ENCODE measurements around the gene MKKS. TPM values are rescaled to one million over a fixed set of nuclear protein-coding genes. Genes with fewer than 3 reads are reported as not detected.
"Not testable (repeated sequence)": the region's sequence is repeated elsewhere in the genome, so short reads cannot be mapped to it uniquely, and the experiment has no call there.

The MKKS gene
- total RNA-seq, 4 donors from 2014 or later = 4.7 to 15.4 (median 12.9) TPM

GRCh38 chr20:10402938-10403608 is 30.9 kb downstream of the MKKS start:
- Histone ChIP-seq H3K4me1 (no peaks in the 10 kb centered on the region), H3K9me3 (no peaks in the 10 kb centered on the region), H3K36me3 (peaks cover 0 to 43% (median 4%) of the 10 kb centered on the region in 3 donors), H3K27ac (no peak overlapping the region), H3K4me3 (no peak overlapping the region), H3K27me3 (no peaks in the 10 kb centered on the region)
- intact Hi-C loops (cut with DNase I) = no loop called here
- 84 to 96% methylated on average over 3 of the region's 3 CpGs for WGBS, 2 donors
- no peak for DNase-seq
- TF ChIP-seq, protein P1, sequence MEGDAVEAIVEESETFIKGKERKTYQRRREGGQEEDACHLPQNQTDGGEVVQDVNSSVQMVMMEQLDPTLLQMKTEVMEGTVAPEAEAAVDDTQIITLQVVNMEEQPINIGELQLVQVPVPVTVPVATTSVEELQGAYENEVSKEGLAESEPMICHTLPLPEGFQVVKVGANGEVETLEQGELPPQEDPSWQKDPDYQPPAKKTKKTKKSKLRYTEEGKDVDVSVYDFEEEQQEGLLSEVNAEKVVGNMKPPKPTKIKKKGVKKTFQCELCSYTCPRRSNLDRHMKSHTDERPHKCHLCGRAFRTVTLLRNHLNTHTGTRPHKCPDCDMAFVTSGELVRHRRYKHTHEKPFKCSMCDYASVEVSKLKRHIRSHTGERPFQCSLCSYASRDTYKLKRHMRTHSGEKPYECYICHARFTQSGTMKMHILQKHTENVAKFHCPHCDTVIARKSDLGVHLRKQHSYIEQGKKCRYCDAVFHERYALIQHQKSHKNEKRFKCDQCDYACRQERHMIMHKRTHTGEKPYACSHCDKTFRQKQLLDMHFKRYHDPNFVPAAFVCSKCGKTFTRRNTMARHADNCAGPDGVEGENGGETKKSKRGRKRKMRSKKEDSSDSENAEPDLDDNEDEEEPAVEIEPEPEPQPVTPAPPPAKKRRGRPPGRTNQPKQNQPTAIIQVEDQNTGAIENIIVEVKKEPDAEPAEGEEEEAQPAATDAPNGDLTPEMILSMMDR (IDR thresholded peaks at IDR 0.05) = no peak
- no peak for TF ChIP-seq POLR2A (IDR thresholded peaks at IDR 0.05)

GRCh38 chr20:10398834-10399369 is 35.1 kb downstream of the MKKS start:
- Histone ChIP-seq H3K9me3 (no peaks in the 10 kb centered on the region), H3K4me3 (no peak overlapping the region), H3K36me3 (peaks cover 0 to under 1% (median 0%) of the 10 kb centered on the region in 3 donors), H3K27ac (no peak overlapping the region), H3K4me1 (no peaks in the 10 kb centered on the region), H3K27me3 (no peaks in the 10 kb centered on the region)
- intact Hi-C loops (cut with DNase I) = no loop called here
- 50 to 71% methylated on average over 3 of the region's 3 CpGs for WGBS, 2 donors
- no peak for DNase-seq
- no peak for TF ChIP-seq POLR2A (IDR thresholded peaks at IDR 0.05)
- TF ChIP-seq, protein P1 (IDR thresholded peaks at IDR 0.05) = no peak

GRCh38 chr20:10394752-10395151 is 39.3 kb downstream of the MKKS start:
- WGBS, 2 donors = no CpG with 5 or more reads among the region's 32 CpGs
- H3K9me3 ChIP-seq; H3K4me3 ChIP-seq; DNase-seq; H3K36me3 ChIP-seq; H3K4me1 ChIP-seq; intact Hi-C loops (cut with DNase I); H3K27me3 ChIP-seq; H3K27ac ChIP-seq: not testable (repeated sequence)

DNA sequence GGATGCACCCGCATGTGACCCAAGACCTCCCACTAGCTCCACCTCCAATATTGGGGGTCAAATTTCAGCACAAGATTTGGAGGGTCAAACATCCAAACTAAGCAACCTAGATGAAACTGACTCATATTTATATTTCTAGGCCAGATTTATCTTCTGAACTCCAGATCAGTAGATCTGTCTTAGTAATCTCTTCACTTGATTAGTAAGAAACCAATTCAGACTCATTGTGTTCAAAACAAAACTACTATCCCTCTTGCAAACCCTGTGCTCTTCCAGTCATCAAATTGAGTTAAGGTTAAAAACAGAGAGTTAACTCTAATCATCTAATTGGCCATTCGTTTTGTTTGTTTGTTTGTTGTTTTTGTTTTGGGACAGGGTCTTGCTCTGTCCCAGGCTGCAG is 43.3 kb downstream of the MKKS start:
- Histone ChIP-seq H3K9me3 (no peaks in the 10 kb centered on the region), H3K27ac (no peak overlapping the region), H3K4me3 (no peak overlapping the region), H3K27me3 (no peaks in the 10 kb centered on the region), H3K36me3 (no peaks in the 10 kb centered on the region), H3K4me1 (no peaks in the 10 kb centered on the region)
- 81 to 97% methylated on average over 2 of the region's 2 CpGs for WGBS, 2 donors
- no peak for TF ChIP-seq POLR2A (IDR thresholded peaks at IDR 0.05)
- TF ChIP-seq, protein P1 (IDR thresholded peaks at IDR 0.05) = no peak
- DNase-seq = no peak
- intact Hi-C loops (cut with DNase I) = no loop called here

DNA sequence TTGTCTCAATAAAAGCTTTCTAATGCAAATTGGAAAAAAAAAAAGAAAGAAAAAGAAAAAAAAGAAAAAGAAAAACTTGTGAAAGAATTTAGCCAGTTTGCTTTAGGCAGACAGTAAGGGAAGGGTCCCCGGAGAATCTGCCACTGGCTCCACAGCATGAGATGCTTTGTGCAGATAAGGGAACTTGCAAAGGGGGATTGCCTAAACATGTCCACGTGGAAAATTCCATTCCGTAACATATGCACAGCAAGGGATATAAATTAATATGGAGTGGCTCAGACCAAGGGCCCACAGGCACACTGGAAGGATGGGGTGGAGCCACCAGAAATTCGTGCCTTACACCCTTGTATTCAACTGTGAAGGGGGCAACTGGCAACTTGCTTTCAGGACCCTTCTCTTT is 45.4 kb downstream of the MKKS start:
- TF ChIP-seq, protein P1 (IDR thresholded peaks at IDR 0.05) = no peak
- no peak for TF ChIP-seq POLR2A (IDR thresholded peaks at IDR 0.05)
- intact Hi-C loops (cut with DNase I) = no loop called here
- H3K27ac ChIP-seq = no peak overlapping the region
- H3K27me3 ChIP-seq = no peaks in the 10 kb centered on the region
- 53 to 54% methylated on average over 4 of the region's 4 CpGs for WGBS, 2 donors
- DNase-seq = no peak
- H3K9me3 ChIP-seq = no peaks in the 10 kb centered on the region
- no peaks in the 10 kb centered on the region for H3K36me3 ChIP-seq
- no peaks in the 10 kb centered on the region for H3K4me1 ChIP-seq
- no peak overlapping the region for H3K4me3 ChIP-seq
